ENCODE data around the gene MBD5.
"Not testable (repeated sequence)": the region's sequence is repeated elsewhere in the genome, so short reads cannot be mapped to it uniquely, and the experiment has no call there.

MBD5 gene

DNA sequence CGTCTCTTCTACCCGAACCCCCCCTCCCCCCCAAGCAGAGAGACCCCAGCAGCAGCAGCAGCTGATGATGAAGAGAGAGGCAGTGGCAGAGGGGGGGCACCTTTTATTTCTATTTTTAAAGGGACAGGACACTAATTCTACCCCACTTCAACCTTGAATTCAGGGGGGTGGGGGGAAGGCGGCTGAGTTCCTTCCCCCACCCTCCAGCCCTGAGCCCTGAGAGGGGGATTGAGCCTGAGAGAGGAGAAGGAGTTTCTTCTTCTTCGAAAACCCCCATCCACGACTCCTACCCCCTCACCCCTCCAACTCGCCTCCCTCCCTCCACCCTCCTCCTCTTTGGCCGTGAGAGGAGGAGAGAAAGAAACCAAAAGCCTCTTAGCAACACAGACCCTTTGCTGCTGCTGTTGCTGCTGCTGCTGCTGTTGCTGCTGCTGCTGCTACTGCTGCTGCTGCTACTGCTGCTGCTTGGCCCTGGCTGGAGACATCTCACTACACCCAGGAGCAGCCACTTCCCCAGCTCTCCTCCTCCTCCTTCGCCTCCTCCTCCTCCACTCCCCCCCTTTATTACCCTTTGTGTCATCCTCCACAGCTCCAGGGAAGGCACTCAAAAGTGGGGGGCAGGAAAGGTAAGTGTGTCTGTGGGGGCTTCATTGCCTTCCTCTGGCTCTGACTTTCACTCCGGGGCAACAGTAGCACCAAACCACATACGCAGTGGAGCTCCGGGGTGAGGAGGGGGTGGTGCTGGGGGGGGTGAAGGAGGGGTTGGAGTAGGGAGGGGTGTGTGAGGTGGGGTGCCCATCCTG, at the start of gene MBD5:
TSS of gene MBD5 (plus strand) at position 33 of the 803 bp plus-strand sequence.
- ATAC-seq (ENCODE audit: low read depth): peak; percentile 59
- H3K9me3 Mint-ChIP-seq: no peaks in the 10 kb centered on the region
- H3K4me1 Mint-ChIP-seq: peaks cover 41% of the 10 kb centered on the region

DNA sequence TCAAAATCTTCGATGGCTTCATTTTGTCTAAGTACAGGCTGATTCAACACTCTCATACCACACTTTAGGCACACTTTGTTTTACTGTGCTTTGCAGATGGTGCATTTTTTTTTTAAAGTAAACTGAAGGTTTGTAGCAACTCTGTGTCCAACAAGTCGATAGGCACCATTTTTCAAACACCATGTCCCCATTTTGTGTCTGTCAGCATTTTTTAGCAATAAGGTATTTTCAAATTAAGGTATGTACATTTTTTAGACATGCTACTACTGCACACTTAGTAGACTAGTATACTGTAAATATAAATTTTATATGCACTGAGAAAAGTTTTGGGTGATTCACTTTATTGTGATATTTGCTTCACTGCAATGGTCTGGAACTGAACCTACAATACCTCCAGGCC, 44.8 kb upstream of the MBD5 start:
- Mint-ChIP-seq H3K9me3 (no peaks in the 10 kb centered on the region), H3K27ac (no peak overlapping the region), H3K4me1 (peaks cover 10% of the 10 kb centered on the region), H3K36me3 (peaks cover 31% of the 10 kb centered on the region), H3K4me3 (no peak overlapping the region), H3K27me3 (no peaks in the 10 kb centered on the region)
- no peak for ATAC-seq (ENCODE audit: low read depth)
- DNase-seq (ENCODE audit: low spot score in 2 of 2): no peak

More for the DNA sequence above, at the start of gene MBD5:
- peak; percentile 61 to 64 for DNase-seq (ENCODE audit: low spot score in 2 of 2)
- peaks cover 7% of the 10 kb centered on the region for H3K36me3 Mint-ChIP-seq
- H3K27me3 Mint-ChIP-seq: no peaks in the 10 kb centered on the region
- peak within 1 kb of the TSS; percentile 98 for H3K4me3 Mint-ChIP-seq
- peak within 1 kb of the TSS; percentile 93 for H3K27ac Mint-ChIP-seq

DNA sequence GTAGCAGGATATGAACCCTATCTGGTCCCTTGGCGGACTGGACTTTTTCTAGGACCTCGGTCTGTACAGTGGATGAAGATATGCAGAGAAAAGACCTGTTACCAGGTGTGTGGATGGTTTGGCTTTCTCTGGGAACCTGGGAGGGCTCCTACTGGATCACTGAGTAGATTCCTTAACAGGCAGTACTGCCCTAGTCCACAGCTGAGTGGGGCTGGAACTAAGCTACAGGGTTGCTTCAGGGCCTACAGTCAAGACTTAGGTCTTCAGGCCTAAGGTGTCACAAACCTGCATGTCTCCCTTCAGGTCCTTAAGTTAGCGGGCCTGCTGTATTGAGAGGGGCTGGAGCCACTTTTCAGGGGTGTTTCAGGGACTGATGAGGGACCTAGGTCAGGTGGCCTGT, 43.2 kb upstream of the MBD5 start:
- no peak overlapping the region for H3K27ac Mint-ChIP-seq
- ATAC-seq (ENCODE audit: low read depth): no peak

DNA sequence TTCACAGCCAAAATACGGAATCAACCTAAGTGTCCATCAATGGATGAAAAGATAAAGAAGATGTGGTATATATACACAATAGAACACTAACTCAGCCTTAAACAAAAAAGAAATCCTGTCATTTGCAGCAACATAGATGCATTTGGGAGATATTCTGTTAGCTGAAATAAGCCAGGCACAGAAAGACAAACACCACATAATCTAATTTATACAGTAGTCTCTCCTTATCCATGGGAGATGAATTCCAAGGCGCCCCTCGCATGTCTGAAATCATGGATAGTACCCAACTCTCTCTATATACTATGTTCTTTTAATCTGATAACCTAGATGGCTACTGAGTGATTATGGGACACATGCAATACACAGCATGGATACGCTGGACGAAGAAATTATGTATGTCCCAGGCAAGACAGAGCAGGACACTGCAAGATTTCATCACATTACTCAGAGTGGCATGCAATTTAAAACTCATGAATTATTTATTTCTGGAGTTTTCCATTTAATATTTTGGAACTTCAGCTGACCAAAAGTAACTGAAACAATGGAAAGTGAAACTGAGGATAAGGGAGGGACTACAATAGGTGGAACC, 39.9 kb upstream of the MBD5 start:
- Mint-ChIP-seq H3K9me3 (no peaks in the 10 kb centered on the region), H3K27ac (no peak overlapping the region), H3K4me1 (peaks cover 23% of the 10 kb centered on the region), H3K4me3 (no peak overlapping the region), H3K36me3 (peaks cover 21% of the 10 kb centered on the region), H3K27me3 (no peaks in the 10 kb centered on the region)
- ATAC-seq (ENCODE audit: low read depth) (no peak), DNase-seq (ENCODE audit: low spot score in 2 of 2) (no peak)

More for the DNA sequence above, 43.2 kb upstream of the MBD5 start:
- peaks cover 27% of the 10 kb centered on the region for H3K36me3 Mint-ChIP-seq
- DNase-seq (ENCODE audit: low spot score in 2 of 2): no peak
- no peak overlapping the region for H3K4me3 Mint-ChIP-seq
- no peaks in the 10 kb centered on the region for H3K9me3 Mint-ChIP-seq
- H3K4me1 Mint-ChIP-seq: peaks cover 10% of the 10 kb centered on the region
- H3K27me3 Mint-ChIP-seq: no peaks in the 10 kb centered on the region

DNA sequence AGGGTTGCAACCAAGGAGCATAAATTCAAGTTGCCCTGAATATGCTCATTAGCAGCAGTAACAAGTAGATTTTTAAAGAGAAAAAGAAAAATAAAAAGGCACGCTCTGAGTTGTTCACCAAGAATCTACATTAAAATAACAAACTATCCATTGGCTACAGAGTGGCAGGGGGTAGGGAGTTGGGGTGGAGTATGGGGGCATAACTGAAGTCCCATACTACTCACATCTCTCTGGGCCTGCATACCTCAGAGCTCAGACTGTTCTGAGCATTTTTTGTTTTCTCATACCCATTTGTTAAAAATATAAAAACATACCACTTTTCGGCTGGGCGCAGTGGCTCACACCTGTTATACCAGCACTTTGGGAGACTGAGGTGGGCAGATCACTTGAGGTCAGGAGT, 31.8 kb upstream of the MBD5 start:
- Mint-ChIP-seq H3K4me3 (no peak overlapping the region), H3K27ac (no peak overlapping the region), H3K9me3 (no peaks in the 10 kb centered on the region), H3K27me3 (no peaks in the 10 kb centered on the region), H3K36me3 (peaks cover under 1% of the 10 kb centered on the region), H3K4me1 (peaks cover 11% of the 10 kb centered on the region)
- ATAC-seq (ENCODE audit: low read depth): no peak
- no peak for DNase-seq (ENCODE audit: low spot score in 2 of 2)

DNA sequence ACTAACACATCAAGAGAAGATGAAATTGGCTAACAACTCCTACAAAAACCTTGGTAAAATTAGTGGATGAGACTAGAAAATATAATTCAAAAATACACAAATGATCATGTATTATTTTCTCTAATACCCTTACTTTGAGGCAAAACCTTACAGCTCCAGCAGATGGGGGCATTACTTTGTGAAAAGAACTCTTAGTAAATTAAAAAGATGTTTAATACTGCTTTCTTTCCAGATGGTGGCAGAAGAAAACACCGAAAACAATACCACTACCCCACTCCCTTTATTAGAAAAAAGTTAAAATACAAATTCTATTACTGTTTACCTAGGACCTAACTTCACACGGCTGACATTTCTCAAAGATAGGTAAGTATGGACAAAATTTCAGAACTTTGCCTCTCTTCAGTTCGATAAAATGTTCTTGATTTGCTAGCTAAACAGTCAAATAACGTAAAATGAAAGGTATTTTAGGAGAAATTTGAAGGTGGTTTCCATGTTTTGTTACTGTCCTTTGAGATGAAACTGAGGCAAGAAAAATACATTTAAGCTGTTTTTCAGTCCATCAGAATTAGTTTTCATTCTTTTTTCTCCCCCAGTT, 31.0 kb upstream of the MBD5 start:
- no peaks in the 10 kb centered on the region for H3K9me3 Mint-ChIP-seq
- DNase-seq (ENCODE audit: low spot score in 2 of 2) (peak; percentile 15 to 38), ATAC-seq (ENCODE audit: low read depth) (peak; percentile 80)
- H3K4me1 Mint-ChIP-seq: peaks cover 10% of the 10 kb centered on the region
- no peak overlapping the region for H3K4me3 Mint-ChIP-seq
- H3K36me3 Mint-ChIP-seq: peaks cover 4% of the 10 kb centered on the region
- H3K27me3 Mint-ChIP-seq: no peaks in the 10 kb centered on the region
- peak overlapping the region; percentile 68 for H3K27ac Mint-ChIP-seq

DNA sequence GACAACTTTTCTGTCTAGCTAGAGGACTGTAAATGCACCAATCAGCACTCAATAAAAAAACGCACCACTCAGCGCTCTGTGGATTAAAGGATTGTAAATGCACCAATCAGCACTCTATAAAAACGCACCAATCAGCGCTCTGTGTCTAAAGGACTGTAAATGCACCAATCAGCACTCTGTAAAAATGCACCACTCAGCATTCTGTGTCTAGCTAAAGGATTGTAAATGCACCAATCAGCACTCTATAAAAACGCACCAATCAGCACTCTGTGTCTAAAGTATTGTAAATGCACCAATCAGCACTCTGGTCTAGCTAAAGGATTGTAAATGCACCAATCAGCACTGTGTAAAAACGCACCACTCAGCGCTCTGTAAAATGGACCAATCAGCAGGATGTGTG, 25.9 kb upstream of the MBD5 start:
- peaks cover 17% of the 10 kb centered on the region for H3K36me3 Mint-ChIP-seq
- not testable (repeated sequence) for DNase-seq (ENCODE audit: low spot score in 2 of 2); H3K27me3 Mint-ChIP-seq; H3K4me3 Mint-ChIP-seq; ATAC-seq (ENCODE audit: low read depth); H3K9me3 Mint-ChIP-seq; H3K27ac Mint-ChIP-seq
- H3K4me1 Mint-ChIP-seq: peaks cover 12% of the 10 kb centered on the region

DNA sequence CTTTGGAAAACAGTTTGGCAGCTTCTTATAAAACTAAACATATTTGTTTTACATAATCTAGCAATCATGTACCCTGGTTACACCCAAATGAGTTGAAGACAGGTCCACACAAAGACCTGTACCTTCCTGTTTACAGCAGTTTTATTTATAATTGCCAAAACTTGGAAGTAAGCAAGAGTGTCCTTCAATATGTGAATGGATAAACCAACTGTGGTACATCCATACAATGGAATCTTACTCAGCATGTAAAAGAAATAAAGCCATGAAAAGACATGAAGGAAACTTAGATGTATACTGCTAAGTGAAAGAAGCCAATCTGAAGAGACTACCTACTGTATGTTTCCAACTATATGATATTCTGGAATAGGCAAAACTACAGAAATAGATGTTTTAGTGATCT, 24.1 kb upstream of the MBD5 start:
- Mint-ChIP-seq H3K27ac (no peak overlapping the region), H3K36me3 (peaks cover 22% of the 10 kb centered on the region), H3K27me3 (no peaks in the 10 kb centered on the region), H3K4me3 (no peak overlapping the region), H3K4me1 (peaks cover 11% of the 10 kb centered on the region), H3K9me3 (peaks cover 3% of the 10 kb centered on the region)
- DNase-seq (ENCODE audit: low spot score in 2 of 2) (no peak), ATAC-seq (ENCODE audit: low read depth) (no peak)

DNA sequence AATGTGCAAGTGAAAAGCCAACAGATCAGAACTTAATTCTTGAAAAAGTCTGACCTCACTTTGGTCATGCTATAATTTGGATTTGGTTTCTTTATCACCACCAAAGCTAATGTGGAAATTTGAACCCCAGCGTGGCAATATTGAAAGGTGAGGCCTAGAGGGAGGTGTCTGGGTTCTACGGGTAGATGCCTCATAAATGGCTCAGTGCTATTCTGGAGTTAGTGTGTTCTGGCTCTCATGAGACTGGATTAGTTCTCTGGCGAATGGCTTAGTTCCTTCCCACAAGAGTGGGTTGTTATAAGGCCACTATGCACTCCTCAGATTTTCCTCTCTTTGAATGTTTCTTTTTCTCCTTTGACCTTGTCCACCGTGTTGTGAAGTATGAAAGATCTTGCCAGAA, 22.7 kb upstream of the MBD5 start:
- Mint-ChIP-seq H3K9me3 (peaks cover 12% of the 10 kb centered on the region), H3K36me3 (peaks cover 33% of the 10 kb centered on the region), H3K27ac (no peak overlapping the region), H3K4me3 (no peak overlapping the region), H3K27me3 (no peaks in the 10 kb centered on the region), H3K4me1 (peaks cover 11% of the 10 kb centered on the region)
- no peak for DNase-seq (ENCODE audit: low spot score in 2 of 2)
- no peak for ATAC-seq (ENCODE audit: low read depth)

DNA sequence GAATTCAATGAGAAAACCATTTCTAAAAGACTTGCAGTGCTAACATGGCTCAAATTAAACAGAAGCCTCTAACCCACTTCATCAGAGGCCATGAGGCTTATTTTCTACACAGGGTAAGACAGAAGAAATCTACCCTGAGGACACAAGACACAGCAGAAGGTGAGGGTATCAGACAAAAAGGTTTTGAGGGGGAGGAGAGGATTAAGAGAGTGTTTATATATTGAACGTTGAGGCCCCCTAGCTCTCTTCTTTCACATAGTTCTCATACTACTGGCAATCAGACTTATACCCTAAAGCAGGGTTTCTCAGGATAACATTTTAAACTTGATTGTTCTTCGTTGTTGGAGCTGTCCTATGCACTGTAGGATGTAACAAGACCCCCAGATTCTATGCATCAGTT, 21.8 kb upstream of the MBD5 start:
- DNase-seq (ENCODE audit: low spot score in 2 of 2): no peak
- Mint-ChIP-seq H3K27ac (peak overlapping the region; percentile 15), H3K27me3 (no peaks in the 10 kb centered on the region), H3K36me3 (peaks cover 37% of the 10 kb centered on the region), H3K4me1 (peaks cover 11% of the 10 kb centered on the region), H3K4me3 (no peak overlapping the region), H3K9me3 (peaks cover 12% of the 10 kb centered on the region)
- no peak for ATAC-seq (ENCODE audit: low read depth)

DNA sequence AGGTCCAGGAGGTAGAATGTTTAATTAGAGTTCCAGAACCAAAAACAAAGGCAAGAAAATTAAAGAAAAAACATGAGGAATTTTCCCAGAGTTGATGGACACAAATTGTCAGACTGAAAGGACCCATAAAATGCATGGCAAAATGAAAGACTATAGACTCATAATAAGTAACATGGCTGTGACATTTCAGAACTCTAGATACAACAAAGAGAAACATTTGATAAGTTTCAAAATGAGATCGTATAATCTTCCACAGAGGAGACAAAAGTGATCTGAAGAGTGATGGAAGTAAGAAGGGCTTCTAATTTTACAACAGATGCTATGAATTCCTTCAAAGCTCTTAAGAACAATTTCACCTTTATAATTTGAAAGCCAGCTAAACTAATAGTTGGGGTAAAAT, 20.8 kb upstream of the MBD5 start:
- Mint-ChIP-seq H3K36me3 (peaks cover 33% of the 10 kb centered on the region), H3K27ac (peak overlapping the region; percentile 6), H3K27me3 (no peaks in the 10 kb centered on the region), H3K4me1 (peaks cover 13% of the 10 kb centered on the region), H3K9me3 (peaks cover 12% of the 10 kb centered on the region), H3K4me3 (no peak overlapping the region)
- DNase-seq (ENCODE audit: low spot score in 2 of 2) (no peak), ATAC-seq (ENCODE audit: low read depth) (no peak)

DNA sequence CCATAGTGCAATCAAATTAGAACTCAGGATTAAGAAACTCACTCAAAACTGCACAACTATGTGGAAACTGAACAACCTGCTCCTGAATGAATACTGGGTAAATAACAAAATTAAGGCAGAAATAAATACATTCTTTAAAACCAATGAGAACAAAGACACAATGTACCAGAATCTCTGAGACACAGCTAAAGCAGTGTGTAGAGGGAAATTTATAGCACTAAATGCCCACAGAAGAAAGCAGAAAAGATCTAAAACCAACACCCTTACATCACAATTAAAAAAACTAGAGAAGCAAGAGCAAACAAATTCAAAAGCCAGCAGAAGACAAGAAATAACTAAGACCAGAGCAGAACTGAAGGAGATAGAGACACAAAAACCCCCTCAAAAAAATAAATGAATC, 18.5 kb upstream of the MBD5 start:
- DNase-seq (ENCODE audit: low spot score in 2 of 2); ATAC-seq (ENCODE audit: low read depth); H3K27me3 Mint-ChIP-seq; H3K4me3 Mint-ChIP-seq; H3K27ac Mint-ChIP-seq; H3K9me3 Mint-ChIP-seq: not testable (repeated sequence)
- Mint-ChIP-seq H3K36me3 (peaks cover 34% of the 10 kb centered on the region), H3K4me1 (peaks cover 17% of the 10 kb centered on the region)

DNA sequence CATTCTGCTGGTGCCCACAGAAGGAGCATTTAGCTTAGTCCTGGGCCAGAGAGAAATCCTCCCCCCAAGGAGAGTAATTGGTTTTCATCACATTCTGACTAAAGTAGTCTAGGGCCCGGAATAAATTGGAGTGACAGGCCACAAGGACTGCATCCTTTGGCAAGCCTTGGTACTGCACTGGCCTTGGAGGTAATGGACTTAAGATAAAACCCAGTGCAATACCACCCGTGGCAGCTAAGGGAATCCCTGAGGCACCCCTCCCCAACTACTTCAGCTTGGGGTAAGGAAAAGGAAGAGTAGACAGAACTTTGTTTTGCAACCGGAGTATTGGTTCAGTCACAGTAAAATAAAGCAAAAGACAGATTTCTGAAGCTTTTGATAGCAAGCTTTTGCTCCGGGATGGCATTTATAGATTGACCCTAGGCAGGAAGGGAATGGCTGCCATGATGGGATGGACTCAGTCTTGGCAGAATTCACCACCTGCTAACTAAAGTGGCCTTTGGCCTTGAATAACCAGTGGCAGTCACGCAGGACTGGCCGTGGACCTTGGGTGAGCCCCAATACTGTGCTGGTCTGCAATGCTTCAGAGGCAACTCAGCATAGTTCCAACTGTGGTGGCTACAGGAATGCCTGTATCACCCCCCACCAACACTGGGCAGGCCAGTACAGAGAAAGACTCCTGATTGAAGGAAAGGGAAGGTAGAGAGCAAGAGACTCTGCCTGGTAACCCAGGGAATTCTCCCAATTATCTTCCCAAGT, 14.5 kb upstream of the MBD5 start:
- ATAC-seq (ENCODE audit: low read depth) (no peak), DNase-seq (ENCODE audit: low spot score in 2 of 2) (no peak)
- Mint-ChIP-seq H3K4me1 (peaks cover 27% of the 10 kb centered on the region), H3K27ac (no peak overlapping the region), H3K4me3 (no peak overlapping the region), H3K36me3 (peaks cover 44% of the 10 kb centered on the region), H3K27me3 (no peaks in the 10 kb centered on the region), H3K9me3 (peaks cover 12% of the 10 kb centered on the region)
